ENCODE results near the gene MAPK8IP2. TPM values are rescaled to one million over a fixed set of nuclear protein-coding genes. Genes with fewer than 3 reads are reported as not detected.

MAPK8IP2 gene
- total and polyA plus RNA-seq, 2 of the 4 experiments (the other 2 are of a cell fraction), result under 0.01 to 0.14 TPM

GRCh38 chr22:50583294-50583861 is 17.2 kb upstream of the MAPK8IP2 start (continued):
- TF ChIP-seq, protein P1, sequence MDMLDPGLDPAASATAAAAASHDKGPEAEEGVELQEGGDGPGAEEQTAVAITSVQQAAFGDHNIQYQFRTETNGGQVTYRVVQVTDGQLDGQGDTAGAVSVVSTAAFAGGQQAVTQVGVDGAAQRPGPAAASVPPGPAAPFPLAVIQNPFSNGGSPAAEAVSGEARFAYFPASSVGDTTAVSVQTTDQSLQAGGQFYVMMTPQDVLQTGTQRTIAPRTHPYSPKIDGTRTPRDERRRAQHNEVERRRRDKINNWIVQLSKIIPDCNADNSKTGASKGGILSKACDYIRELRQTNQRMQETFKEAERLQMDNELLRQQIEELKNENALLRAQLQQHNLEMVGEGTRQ (IDR thresholded peaks at IDR 0.05; ENCODE audit: low read depth, low read length), result no peak

- Histone ChIP-seq H4K20me1 (ENCODE audit: insufficient read depth, low read length) (no peaks in the 10 kb centered on the region; the same call in 1 of the 2 replicates), H2BK20ac (ENCODE audit: low read depth, low read length) (no peak overlapping the region), H4K8ac (ENCODE audit: low read depth in 2 of 2, low read length in 2 of 2) (no peak overlapping the region), H4K5ac (ENCODE audit: low read depth, low read length) (no peak overlapping the region), H3K4me3 (ENCODE audit: insufficient read depth, low read depth, low read length) (no peak overlapping the region), H3K4me2 (ENCODE audit: low read depth, low read length) (no peak overlapping the region), H2AK9ac (replicated peaks; ENCODE audit: low read depth, low read length, poor library complexity) (no peak overlapping the region), H3K14ac (replicated peaks; ENCODE audit: low read depth, low read length) (no peak overlapping the region), H4K91ac (ENCODE audit: insufficient read depth, low read depth, low read length) (no peak overlapping the region), H3K27me3 (ENCODE audit: control insufficient read depth, insufficient read depth, low read length) (no peaks in the 10 kb centered on the region), H3K4ac (ENCODE audit: low read depth, low read length) (no peak overlapping the region), H3K79me1 (ENCODE audit: low read depth in 1 of 2, low read length in 2 of 2) (peaks cover 18 to 37% of the 10 kb centered on the region in 2 experiments), H3K18ac (ENCODE audit: low read depth, low read length) (no peak overlapping the region), H2AFZ (replicated peaks; ENCODE audit: low read length, poor library complexity) (no peak overlapping the region), H3K36me3 (ENCODE audit: control insufficient read depth, insufficient read depth, low read length) (peaks cover 4% of the 10 kb centered on the region; the same call in 1 of the 2 replicates), H3K27ac (ENCODE audit: insufficient read depth, low read length) (no peak overlapping the region), H3K56ac (ENCODE audit: extremely low read depth, insufficient read depth, low read length) (no peak overlapping the region), H3K4me1 (ENCODE audit: control insufficient read depth, insufficient read depth, low read length) (peaks cover 4% of the 10 kb centered on the region; the same call in 1 of the 2 replicates), H2BK5ac (ENCODE audit: low read depth, low read length, poor library complexity, severe bottlenecking) (no peak overlapping the region), H2AK5ac (ENCODE audit: low read depth, low read length) (no peak overlapping the region), H2BK120ac (ENCODE audit: low read depth, low read length) (no peak overlapping the region), H3K9me1 (ENCODE audit: insufficient read depth, low read length) (peaks cover 20% of the 10 kb centered on the region), H2BK15ac (ENCODE audit: low read depth, low read length) (no peak overlapping the region), H3K9ac (ENCODE audit: low read depth, low read length) (no peak overlapping the region), H3K23ac (ENCODE audit: low read depth, low read length) (no peak overlapping the region), H3K9me3 (ENCODE audit: control insufficient read depth, insufficient read depth, low read length) (no peaks in the 10 kb centered on the region)
- ATAC-seq (ENCODE audit: low read depth) (no peak), DNase-seq (no peak)
- in situ Hi-C loops (cut with MboI; ENCODE audit: low sequenced_read_pairs), result no loop called here
- intact Hi-C loops (cut with micrococcal nuclease), result loop anchor here (5.0 kb wide), 1 partner anchor 57 kb away; the partner anchor contains the start of gene SCO2
- BruUV-seq (replicated peaks), result no TSS peak
- ChIA-PET POLR2A (ENCODE audit: unreplicated experiment) (no interaction called here), CTCF (no interaction called here)
- WGBS, 2 experiments (ENCODE audit: extremely low coverage in 2 of 2, insufficient read length in 1 of 2), result 93% methylated on average over 13 of the region's 23 CpGs; no CpG with 5 or more reads in 1 of the 2 experiments
- dilution Hi-C loops (cut with HindIII; ENCODE audit: low sequenced_read_pairs, unreplicated experiment), result no loop called here
- TF ChIP-seq MXI1 (IDR thresholded peaks at IDR 0.05; ENCODE audit: borderline replicate concordance, low read depth, low read length) (no peak), MAFK (IDR thresholded peaks at IDR 0.05; ENCODE audit: low read depth, low read length) (no peak), CEBPB (IDR thresholded peaks at IDR 0.05; ENCODE audit: low read depth, low read length) (no peak), POLR2A (IDR thresholded peaks at IDR 0.05; ENCODE audit: low read depth, low read length) (no peak), RAD21 (IDR thresholded peaks at IDR 0.05; ENCODE audit: low read length) (no peak), MAZ (IDR thresholded peaks at IDR 0.05; ENCODE audit: borderline replicate concordance, low read depth, low read length) (no peak), NFE2L2 (IDR thresholded peaks at IDR 0.05; ENCODE audit: low read depth, low read length) (no peak), SMC3 (IDR thresholded peaks at IDR 0.05; ENCODE audit: low read depth, low read length) (no peak), BHLHE40 (IDR thresholded peaks at IDR 0.05; ENCODE audit: low read depth, low read length) (no peak), CHD1 (IDR thresholded peaks at IDR 0.05; ENCODE audit: low read depth, low read length) (no peak), RFX5 (IDR thresholded peaks at IDR 0.05; ENCODE audit: low read depth, low read length) (no peak), RCOR1 (IDR thresholded peaks at IDR 0.05; ENCODE audit: insufficient replicate concordance, low read length) (no peak), FOS (IDR thresholded peaks at IDR 0.05; ENCODE audit: low read depth, low read length) (no peak)
- TF ChIP-seq, protein P1 (IDR thresholded peaks at IDR 0.05; ENCODE audit: low read depth, low read length), result no peak
These were observed 16.2 kb upstream of the MAPK8IP2 start for GRCh38 chr22:50584106-50585096.
